ENCODE measurements around the gene CYP27B1. TPM values are rescaled to one million over a fixed set of nuclear protein-coding genes. Genes with fewer than 3 reads are reported as not detected.
"Not testable (repeated sequence)": the region's sequence is repeated elsewhere in the genome, so short reads cannot be mapped to it uniquely, and the experiment has no call there.

Gene CYP27B1
- total RNA-seq, 1 experiment from 2014 or later, result 27.5 TPM

DNA sequence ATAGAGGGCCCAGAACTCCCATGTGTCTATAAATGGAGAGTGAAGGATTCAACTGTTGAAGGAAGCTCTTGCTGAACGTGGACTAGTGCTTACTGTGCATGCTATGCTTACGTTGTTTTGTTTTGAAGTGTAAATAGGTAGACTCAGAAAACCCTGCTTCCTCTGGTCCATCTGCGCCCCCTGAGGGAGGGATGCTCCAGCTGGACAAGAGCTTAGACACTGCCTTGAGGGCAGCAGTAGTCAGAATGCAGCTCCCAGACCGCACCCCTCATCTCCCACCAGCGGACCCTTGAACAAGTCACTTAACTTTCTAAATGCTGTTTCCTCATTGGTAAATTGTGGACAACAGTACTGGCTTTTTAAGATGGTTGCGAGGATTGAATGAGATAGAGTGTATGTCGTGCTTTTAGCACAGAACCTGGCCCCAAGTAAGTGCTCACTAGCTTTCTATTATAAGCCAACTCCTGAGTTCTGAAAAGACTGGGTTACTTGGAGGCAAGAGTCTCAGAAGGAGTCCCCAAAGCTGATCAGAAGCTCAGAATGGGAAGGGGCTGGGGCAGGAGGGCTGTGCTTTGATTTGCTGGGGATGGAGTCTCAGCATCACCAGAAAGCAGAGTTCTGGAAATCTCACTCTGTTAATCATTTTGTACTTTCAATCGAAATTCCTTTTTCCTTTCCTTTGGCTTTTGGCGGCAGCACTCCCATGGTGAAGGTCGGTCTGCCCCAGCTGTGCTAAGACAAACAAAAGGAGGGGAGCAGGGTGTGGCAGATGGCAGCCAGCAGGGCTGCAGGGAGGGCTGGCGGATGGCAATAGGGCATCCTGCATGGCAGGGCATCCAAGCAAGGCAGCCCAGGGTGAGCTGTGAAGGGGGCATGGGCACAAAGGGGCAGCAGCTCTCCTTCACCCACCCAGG lies 43.9 kb downstream of the CYP27B1 start:
- Mint-ChIP-seq H3K4me1 (ENCODE audit: insufficient read depth, unreplicated experiment) (no peaks in the 10 kb centered on the region), H3K4me3 (ENCODE audit: unreplicated experiment) (no peak overlapping the region), H3K27me3 (ENCODE audit: insufficient read depth, unreplicated experiment) (no peaks in the 10 kb centered on the region), H3K36me3 (ENCODE audit: insufficient read depth, unreplicated experiment) (peaks cover 27% of the 10 kb centered on the region), H3K9me3 (ENCODE audit: unreplicated experiment) (no peaks in the 10 kb centered on the region), H3K27ac (ENCODE audit: low read depth, unreplicated experiment) (no peak overlapping the region)
- intact Hi-C loops (cut with micrococcal nuclease), result no loop called here
- TF ChIP-seq, protein P1, sequence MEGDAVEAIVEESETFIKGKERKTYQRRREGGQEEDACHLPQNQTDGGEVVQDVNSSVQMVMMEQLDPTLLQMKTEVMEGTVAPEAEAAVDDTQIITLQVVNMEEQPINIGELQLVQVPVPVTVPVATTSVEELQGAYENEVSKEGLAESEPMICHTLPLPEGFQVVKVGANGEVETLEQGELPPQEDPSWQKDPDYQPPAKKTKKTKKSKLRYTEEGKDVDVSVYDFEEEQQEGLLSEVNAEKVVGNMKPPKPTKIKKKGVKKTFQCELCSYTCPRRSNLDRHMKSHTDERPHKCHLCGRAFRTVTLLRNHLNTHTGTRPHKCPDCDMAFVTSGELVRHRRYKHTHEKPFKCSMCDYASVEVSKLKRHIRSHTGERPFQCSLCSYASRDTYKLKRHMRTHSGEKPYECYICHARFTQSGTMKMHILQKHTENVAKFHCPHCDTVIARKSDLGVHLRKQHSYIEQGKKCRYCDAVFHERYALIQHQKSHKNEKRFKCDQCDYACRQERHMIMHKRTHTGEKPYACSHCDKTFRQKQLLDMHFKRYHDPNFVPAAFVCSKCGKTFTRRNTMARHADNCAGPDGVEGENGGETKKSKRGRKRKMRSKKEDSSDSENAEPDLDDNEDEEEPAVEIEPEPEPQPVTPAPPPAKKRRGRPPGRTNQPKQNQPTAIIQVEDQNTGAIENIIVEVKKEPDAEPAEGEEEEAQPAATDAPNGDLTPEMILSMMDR (IDR thresholded peaks at IDR 0.05; ENCODE audit: unreplicated experiment), result no peak
- BruUV-seq (replicated peaks), result no TSS peak
- POLR2A ChIA-PET, result interaction anchor here (1.1 kb wide), 1 partner anchor 10 kb away, joined by 3 read pairs; no protein-coding TSS in a partner anchor
- CTCF ChIA-PET, result interaction anchor here (0.6 to 1.4 kb wide), 4 partner anchors 22 to 397 kb away, joined by 4 to 5 read pairs (median 4); partner anchors contain the start of gene TSPAN31
- DNase-seq (ENCODE audit: unreplicated experiment), result no peak

DNA sequence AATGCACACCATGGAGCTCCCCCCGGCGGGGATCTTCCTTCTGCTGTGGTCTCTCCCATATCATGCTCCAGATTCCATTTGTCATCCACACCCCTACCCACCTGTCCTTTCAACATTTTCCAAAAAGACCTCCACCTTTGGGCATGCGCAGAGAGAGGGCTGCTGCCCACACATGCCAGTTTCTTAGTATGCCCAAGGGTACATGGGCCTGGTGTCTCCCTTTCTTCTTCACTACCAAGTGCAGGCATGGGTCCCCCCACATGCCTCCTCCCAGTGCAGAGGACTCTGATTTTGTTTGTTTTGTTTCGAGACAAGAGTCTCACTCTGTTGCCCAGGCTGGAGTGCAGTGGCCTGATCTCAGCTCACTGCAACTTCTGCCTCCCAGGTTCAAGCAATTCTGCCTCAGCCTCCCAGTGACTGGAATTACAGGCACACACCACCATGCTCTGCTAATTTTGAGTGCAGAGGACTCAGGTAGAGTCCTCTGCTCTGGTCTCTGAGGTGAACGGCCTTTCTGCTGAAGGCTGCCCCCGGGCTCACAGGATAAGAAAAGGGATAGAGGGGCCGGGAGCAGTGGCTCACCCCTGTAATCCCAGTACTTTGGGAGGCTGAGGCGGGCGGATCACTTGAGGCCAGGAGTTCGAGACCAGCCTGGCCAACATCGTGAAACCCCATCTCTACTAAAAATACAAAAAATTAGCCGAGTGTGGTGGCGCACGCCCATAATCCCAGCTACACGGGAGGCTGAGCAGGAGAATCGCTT lies 44.9 kb downstream of the CYP27B1 start:
- CTCF ChIA-PET, result interaction anchor here (0.7 to 1.4 kb wide), 4 partner anchors 23 to 396 kb away, joined by 3 to 5 read pairs (median 4); partner anchors contain the start of genes ARHGEF25 and TSPAN31
- H3K27ac Mint-ChIP-seq (ENCODE audit: low read depth, unreplicated experiment); BruUV-seq (replicated peaks); DNase-seq (ENCODE audit: unreplicated experiment); H3K4me1 Mint-ChIP-seq (ENCODE audit: insufficient read depth, unreplicated experiment); H3K4me3 Mint-ChIP-seq (ENCODE audit: unreplicated experiment); H3K9me3 Mint-ChIP-seq (ENCODE audit: unreplicated experiment); intact Hi-C loops (cut with micrococcal nuclease); H3K27me3 Mint-ChIP-seq (ENCODE audit: insufficient read depth, unreplicated experiment): not testable (repeated sequence)
- peaks cover 37% of the 10 kb centered on the region for H3K36me3 Mint-ChIP-seq (ENCODE audit: insufficient read depth, unreplicated experiment)
- POLR2A ChIA-PET, result interaction anchor here (1.1 kb wide), 1 partner anchor 11 kb away, joined by 3 read pairs; no protein-coding TSS in a partner anchor

DNA sequence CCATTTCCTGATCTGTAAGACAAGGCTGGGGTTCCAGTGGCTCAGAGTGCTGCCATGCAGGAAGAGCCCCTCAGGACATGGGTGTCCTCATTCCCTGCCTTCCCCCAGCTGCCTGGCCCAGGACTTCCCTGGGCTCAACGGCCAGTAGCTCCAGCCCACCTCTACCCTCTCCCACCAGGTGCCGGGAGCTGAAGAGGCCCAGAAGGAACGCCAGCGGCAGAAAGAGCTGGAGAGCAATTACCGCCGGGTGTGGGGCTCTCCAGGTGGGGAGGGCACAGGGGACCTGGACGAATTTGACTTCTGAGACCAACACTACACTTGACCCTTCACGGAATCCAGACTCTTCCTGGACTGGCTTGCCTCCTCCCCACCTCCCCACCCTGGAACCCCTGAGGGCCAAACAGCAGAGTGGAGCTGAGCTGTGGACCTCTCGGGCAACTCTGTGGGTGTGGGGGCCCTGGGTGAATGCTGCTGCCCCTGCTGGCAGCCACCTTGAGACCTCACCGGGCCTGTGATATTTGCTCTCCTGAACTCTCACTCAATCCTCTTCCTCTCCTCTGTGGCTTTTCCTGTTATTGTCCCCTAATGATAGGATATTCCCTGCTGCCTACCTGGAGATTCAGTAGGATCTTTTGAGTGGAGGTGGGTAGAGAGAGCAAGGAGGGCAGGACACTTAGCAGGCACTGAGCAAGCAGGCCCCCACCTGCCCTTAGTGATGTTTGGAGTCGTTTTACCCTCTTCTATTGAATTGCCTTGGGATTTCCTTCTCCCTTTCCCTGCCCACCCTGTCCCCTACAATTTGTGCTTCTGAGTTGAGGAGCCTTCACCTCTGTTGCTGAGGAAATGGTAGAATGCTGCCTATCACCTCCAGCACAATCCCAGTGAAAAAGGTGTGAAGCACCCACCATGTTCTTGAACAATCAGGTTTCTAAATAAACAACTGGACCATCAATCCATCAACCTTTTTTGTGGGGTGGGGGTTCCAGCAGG lies 46.0 kb downstream of the CYP27B1 start:
- Mint-ChIP-seq H3K4me3 (ENCODE audit: unreplicated experiment) (no peak overlapping the region), H3K36me3 (ENCODE audit: insufficient read depth, unreplicated experiment) (peaks cover 38% of the 10 kb centered on the region), H3K27me3 (ENCODE audit: insufficient read depth, unreplicated experiment) (no peaks in the 10 kb centered on the region), H3K27ac (ENCODE audit: low read depth, unreplicated experiment) (no peak overlapping the region), H3K4me1 (ENCODE audit: insufficient read depth, unreplicated experiment) (no peaks in the 10 kb centered on the region), H3K9me3 (ENCODE audit: unreplicated experiment) (no peaks in the 10 kb centered on the region)
- BruUV-seq (replicated peaks), result TSS peak; percentile 81
- intact Hi-C loops (cut with micrococcal nuclease), result no loop called here
- ChIA-PET POLR2A (no interaction called here), CTCF (interaction anchor here (0.6 to 1.5 kb wide), 5 partner anchors 10 to 508 kb away, joined by 3 read pairs; no protein-coding TSS in a partner anchor)
- no peak for DNase-seq (ENCODE audit: unreplicated experiment)
- TF ChIP-seq, protein P1 (IDR thresholded peaks at IDR 0.05; ENCODE audit: unreplicated experiment), result no peak

Data from MCF 10A (cell line).